Measurements from ENCODE around the gene ITSN1.

GRCh38 chr21:33943293-33943692 is 301.0 kb downstream of the ITSN1 start:
- no peak for TF ChIP-seq CTCF (IDR thresholded peaks at IDR 0.05)
- TF ChIP-seq POLR2A (IDR thresholded peaks at IDR 0.05): no peak

Measured in thyroid gland (tissue), 4 donors.